Myocyte (in vitro differentiated cells): ENCODE measurements around the gene TRIO. TPM values are rescaled to one million over a fixed set of nuclear protein-coding genes. Genes with fewer than 3 reads are reported as not detected.

Source experiments
- DNase-seq: peaks from one replicate; pipeline ENCODE4 v3.0.0-alpha.2; 2012; ENCODE audit warnings: low read depth
- total RNA-seq: library from RNA; depleted of rRNA; stranded (reverse); fragments of >200 nt; gene quantifications from 2 replicates; pipeline ENCODE4 v1.2.3, GENCODE V29; 2014

The TRIO gene
- total RNA-seq, 1 donor from 2014 or later = 126 TPM

DNA sequence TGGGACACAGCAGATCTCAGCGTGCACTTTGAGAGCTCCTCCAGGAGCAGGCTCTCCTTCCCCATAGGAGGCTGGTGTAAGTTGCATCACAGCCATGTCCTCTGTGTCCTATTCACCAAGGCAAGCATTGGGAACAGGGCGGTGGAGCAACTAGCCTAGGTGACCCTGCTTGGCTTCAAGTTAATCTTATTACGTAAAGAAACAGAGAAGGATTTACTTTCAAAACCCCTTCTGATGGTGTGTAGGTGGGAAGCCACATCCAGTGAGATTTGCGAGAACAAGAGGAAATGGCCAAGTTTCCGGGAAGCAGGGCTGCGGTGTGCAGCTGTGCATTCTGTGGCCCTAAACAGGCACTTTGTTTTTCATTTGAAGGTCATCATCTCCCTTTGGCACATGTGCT is 80.2 kb downstream of the TRIO start:
- DNase-seq = no peak

DNA sequence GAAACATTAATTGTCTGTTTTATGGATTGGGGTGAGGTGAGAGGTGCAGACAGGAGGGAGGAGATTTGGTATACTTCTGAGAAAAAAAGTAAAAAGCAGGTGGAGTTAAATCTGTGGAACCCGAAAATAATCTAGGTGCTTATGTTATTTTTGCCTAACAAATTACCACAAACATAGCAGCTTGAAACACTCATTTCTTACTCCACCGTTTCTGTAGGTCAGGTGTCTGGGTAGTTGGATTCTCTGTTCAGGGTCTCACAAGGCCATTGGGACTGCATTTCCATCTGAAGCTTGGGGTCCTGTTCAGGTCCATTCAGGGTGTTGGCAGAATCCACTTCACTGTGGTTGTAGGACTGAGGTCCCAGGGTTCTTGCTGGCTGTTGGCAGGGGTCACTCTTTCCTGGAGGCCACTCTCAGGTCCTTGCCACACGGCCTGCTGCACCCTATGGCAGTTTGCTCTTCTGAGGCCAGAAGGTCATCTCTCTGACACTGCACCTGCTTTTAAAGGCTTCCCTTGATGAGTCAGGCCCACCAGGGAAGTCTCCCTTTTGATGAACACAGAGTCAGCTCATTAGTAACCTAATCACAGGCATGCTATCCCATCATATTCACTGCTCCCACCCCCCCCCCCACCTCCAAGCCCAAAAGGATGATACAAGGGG is 82.2 kb downstream of the TRIO start:
- DNase-seq = no peak

DNA sequence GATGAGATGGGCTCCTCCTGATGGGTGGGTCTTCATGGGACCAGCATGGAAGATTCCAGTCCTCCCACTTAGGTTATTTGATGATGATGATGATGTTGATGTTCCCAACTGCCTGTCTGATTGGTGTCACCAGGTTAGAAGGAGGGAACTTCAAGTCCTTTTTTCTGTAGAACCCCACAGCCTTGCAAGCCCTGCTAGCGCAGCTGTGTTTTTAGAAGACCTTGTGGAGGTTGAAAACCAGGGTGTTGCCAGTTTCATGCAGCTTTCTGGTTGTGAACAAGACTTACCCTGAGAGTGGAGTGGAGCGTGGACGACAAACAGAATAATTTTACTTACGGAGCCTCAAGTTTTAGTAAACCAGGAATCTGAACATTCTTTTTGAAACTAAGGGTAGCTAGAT is 83.0 kb downstream of the TRIO start:
- no peak for DNase-seq

DNA sequence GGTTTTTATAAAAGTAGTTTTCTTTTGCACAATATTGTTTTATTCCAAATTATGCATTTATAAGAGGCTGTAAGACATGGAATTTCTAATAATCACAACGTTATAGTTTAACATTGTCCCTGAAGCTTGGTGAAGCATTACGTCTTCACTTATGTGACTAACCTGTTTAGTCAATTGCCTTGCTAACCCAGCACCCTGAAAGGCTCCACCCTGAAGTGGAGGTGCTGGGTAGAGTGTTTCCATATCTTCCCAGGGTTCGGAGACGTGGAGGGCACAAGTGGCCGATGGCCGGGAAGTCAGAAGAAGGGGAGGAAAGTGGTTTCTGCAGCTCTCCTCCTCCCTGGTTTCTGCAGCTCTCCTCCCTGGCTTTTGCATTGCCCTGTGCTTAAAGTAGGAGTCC is 83.4 kb downstream of the TRIO start:
- DNase-seq = no peak

DNA sequence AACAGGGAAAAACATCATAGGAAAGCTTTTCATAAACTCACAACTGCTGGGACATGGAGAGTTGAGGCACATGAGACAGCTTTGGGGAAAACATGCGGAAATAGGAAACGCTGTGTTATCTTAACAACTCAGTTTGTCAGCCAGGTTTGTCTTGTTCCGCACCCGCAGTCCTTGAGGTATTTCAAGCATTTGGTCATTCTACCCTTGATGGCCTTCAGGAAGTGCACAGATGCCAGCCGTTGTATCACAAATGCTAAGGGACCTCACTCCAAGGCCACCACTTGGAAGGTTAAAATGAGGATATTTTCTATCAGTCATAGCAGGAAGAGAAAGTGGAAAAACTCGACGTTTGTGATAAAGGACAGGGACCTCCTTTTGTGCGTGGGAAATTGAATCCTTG is 83.8 kb downstream of the TRIO start:
- no peak for DNase-seq

- DNase-seq = no peak
These were observed 84.4 kb downstream of the TRIO start for GRCh38 chr5:14227513-14227912.

DNA sequence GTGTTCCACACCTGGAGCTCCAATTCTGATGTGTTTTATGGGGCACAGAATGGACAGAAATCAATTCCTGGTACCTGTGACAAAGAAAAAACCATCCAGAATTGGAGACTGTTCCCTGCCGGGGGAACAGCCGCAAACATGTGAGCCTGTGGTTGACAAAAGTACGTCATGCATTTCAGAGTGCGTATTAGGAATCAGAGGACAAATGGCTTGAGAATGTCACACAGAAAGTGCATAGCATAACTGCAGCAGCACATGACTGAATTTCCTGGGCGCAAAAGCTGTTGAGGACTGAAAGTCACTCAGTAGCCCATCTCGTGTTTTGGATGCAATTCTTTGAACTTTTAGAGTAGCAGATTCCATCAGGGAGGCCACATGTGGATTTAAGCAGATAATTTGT is 85.1 kb downstream of the TRIO start:
- no peak for DNase-seq

- DNase-seq = no peak
These were observed 86.0 kb downstream of the TRIO start for GRCh38 chr5:14229181-14229580.

- DNase-seq = no peak
These were observed 86.6 kb downstream of the TRIO start for GRCh38 chr5:14229734-14230133.

DNA sequence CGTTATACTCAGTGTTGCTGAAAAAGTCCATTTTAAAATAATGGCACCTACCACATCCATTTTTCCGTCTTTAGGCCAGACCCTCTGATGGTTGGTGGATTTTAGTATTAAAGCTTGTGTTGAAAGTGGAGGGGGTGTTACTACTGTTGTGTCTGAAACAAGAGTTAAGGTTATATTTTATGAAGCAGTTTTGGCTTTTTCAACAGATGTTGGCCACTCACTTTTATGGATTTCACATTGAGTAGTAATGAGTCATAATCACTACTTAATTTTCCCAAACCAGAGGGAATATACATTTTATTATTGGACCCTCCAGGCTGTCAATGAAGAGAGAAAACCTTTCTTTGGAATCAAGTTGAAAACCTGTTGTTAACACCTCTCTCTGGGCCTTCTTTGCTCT is 88.0 kb downstream of the TRIO start:
- no peak for DNase-seq

DNA sequence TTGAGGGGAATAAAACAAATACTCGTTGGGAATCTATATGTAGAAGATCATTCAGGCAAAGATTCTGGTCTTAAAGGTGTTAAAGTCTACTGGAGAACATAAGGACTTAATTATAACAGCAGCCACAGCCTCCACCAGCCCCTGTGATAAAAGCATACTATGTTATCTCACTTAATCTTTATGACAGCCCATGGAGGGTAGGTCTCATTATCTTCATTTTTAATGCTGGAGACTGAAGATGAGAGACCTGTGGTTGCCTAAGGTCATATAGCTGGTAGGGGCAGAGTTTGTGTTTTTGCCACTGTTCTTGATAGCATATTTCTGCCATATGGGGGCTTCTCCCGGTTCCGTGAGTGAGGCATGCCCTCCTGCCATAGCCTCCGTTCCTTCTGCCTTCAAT is 88.7 kb downstream of the TRIO start:
- no peak for DNase-seq

DNA sequence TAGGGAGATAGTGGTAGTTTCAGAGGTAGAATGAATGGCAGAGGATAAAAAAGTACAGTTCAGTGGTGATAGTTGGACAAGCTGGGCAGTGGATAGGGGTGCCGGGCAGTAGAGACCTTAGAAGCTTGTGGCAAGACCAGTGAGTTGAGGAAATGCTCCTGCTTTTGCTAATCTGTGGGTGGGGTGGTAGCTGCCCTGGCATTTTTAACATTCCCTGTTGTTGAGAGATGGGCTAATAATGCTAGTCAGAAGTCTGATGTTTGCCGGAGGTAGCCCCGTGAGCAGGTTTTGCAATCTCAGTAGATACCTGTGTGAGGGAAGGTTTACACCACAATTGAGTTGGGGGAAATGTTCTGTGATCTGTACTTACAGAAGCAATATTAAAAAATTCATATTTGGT is 91.1 kb downstream of the TRIO start:
- DNase-seq = peak; percentile 76

GRCh38 chr5:14235872-14236271 is 92.7 kb downstream of the TRIO start:
- DNase-seq = no peak

DNA sequence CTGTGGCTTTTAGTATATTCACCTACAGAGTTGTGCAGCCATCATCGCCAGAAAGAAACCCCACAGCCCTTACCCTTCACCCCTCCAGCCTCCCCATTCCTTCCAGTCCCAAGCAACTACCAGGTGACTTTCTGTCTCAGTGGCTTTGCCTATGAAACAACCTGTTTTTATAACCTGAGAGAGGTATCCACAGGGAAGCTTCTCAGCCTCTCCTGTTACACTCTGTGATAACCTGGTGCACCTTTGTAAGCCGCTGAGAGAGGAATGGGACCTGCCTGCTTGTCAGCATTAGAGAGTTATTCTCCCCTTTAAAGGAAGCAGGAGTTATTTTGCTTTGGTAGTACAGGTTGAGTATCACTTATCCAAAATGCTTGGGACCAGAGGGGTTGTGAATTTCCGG is 93.6 kb downstream of the TRIO start:
- no peak for DNase-seq

GRCh38 chr5:14237317-14238086 is 94.4 kb downstream of the TRIO start:
- DNase-seq = peak; percentile 80

- no peak for DNase-seq
These were observed 95.1 kb downstream of the TRIO start for GRCh38 chr5:14238272-14238671.

DNA sequence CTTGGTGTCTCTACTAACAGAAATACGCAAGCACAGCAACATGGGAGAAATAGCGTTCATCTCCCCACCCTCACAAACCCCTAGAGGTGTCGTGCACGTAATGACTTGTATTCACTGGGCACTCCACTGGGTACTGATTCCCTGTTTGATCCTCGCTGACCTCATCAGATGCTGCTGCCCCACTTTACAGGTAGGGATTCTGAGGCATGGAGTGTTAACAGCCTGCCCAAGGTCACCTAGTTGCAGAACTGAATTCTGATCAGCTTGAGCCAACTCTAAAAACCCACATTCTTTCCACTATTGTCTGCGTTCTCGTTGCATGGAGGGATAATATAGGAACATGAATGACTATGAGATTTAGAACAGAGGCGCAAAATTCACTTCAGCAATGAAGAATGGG is 96.3 kb downstream of the TRIO start:
- DNase-seq = no peak

GRCh38 chr5:14239951-14240350 is 96.8 kb downstream of the TRIO start:
- DNase-seq = no peak

- DNase-seq = peak; percentile 74
These were observed 97.2 kb downstream of the TRIO start for GRCh38 chr5:14240359-14240758.

DNA sequence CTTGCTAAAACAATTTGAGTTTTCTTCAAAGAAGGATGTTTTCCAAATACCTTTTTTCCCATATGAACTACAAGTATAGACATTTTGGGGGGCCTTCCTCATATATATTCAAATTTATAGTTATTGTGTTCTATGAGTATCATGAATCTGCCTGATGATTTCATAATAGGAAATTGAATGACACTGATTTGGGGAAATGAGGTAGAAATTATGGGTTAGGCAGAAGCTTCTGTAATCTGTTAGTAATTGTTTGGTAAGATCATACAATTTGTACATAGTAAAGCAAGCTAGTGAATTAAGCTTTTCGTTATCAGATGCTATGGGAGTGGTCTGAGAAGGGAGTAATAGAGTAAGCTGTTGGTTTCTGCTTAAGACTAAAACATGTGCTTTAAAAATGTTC is 98.0 kb downstream of the TRIO start:
- DNase-seq = no peak

DNA sequence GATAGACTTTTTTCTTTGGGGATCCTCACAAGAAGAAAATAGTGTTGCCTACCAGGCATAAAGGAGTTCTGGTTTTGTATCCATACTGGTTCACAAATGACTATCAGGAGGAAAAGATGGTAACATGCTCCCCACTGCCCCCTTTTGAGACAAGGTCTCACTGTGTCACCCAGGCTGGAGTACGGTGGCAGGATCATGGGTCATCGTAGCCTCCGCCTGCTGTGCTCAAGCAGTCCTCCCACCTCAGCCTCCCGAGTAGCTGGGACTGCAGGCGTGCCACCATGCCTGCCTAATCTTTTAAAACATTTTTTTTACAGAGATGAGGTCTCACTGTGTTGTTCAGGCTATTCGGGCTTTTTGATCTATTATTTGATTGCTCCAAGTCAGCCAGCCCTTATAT is 99.3 kb downstream of the TRIO start:
- DNase-seq = no peak

- DNase-seq = no peak
These were observed 99.8 kb downstream of the TRIO start for GRCh38 chr5:14242871-14243383.

DNA sequence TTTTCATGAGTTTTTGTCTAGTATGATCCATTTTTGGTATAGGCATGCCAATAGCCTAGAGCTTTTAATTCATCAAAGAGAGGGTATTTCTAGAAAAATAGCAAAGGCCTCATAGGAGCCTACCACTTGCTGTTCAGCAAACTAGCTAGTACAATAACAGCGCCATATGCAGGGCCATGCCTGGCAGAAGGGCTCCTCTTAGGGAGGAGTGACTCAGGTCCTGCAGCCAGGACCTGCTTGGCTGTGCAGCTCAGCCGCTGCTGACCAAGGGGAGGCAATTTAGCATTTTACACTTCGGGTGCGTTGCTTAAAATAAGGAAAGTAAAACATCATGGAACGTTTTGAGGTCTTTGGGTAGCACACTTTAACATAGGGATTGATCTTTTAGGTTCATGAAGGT is 100.6 kb downstream of the TRIO start:
- DNase-seq = no peak
